OCI-LY3 (cell line): Measurements from ENCODE around the gene DSTYK.
"Not testable (repeated sequence)": the region's sequence is repeated elsewhere in the genome, so short reads cannot be mapped to it uniquely, and the experiment has no call there.

Source experiments
- H2AFZ ChIP-seq: fragments of 200-600, 300-600 bp; shearing (Covaris generic); 2 replicates; pipeline ENCODE4 v1.6.0; 2014; ENCODE audit warnings: antibody characterized with exemption, low read depth, low read length
- H3K27ac ChIP-seq: fragments of 200-600, 300-600 bp; sonication (generic); 2 replicates; pipeline ENCODE4 v1.5.1; 2014; ENCODE audit warnings: mild to moderate bottlenecking, low read length, moderate library complexity, mixed read lengths
- H3K27me3 ChIP-seq: fragments of 200-600, 300-600 bp; sonication (generic); 2 replicates; pipeline ENCODE4 v1.6.1; 2014; ENCODE audit warnings: low read depth, low read length, mixed read lengths
- H3K36me3 ChIP-seq: fragments of 200-600, 300-600 bp; sonication (generic); replicated peaks from 2 replicates; pipeline ENCODE3; 2014; ENCODE audit warnings: low read depth, low read length, mixed read lengths
- H3K4me1 ChIP-seq: fragments of 300-600, 200-600 bp; sonication (generic); 2 replicates; pipeline ENCODE4 v1.6.1; 2014; ENCODE audit warnings: low read length, mixed read lengths
- H3K4me2 ChIP-seq: fragments of 200-600, 300-600 bp; sonication (generic); 2 replicates; pipeline ENCODE4 v1.6.1; 2014; ENCODE audit warnings: low read length, mixed read lengths
- H3K4me3 ChIP-seq: fragments of 300-600, 200-600 bp; sonication (generic); 2 replicates; pipeline ENCODE4 v1.5.1; 2014; ENCODE audit warnings: antibody characterized with exemption, mild to moderate bottlenecking, low read length, moderate library complexity
- H3K79me2 ChIP-seq: fragments of 300-600, 200-600 bp; shearing (Covaris generic); 2 replicates; pipeline ENCODE4 v1.6.1; 2014; ENCODE audit warnings: mild to moderate bottlenecking, low read length, mixed read lengths
- H3K9ac ChIP-seq: fragments of 300-600, 200-600 bp; shearing (Covaris generic); 2 replicates; pipeline ENCODE4 v1.6.0; 2014; ENCODE audit warnings: mild to moderate bottlenecking, low read length, moderate library complexity
- H3K9me3 ChIP-seq: fragments of 200-600, 300-600 bp; shearing (Covaris generic); 2 replicates; pipeline ENCODE4 v1.6.1; 2014; ENCODE audit warnings: low read length, mixed read lengths; ENCODE audit not compliant: insufficient read depth
- H4K20me1 ChIP-seq: fragments of 200-600, 300-600 bp; sonication (generic); 2 replicates; pipeline ENCODE4 v1.6.1; 2016; ENCODE audit warnings: low read length, mixed read lengths; ENCODE audit not compliant: insufficient read depth
- EZH2phosphoT487 ChIP-seq: fragments of 200-600 bp; shearing (Covaris generic); IDR thresholded peaks from 2 replicates; pipeline ENCODE4 v1.6.1; 2018; ENCODE audit warnings: antibody characterized with exemption, mixed run types, low read depth
- TF ChIP-seq, protein P1 (sequence below): fragments of 200-600, 300-600 bp; sonication (generic); IDR thresholded peaks from 2 replicates; pipeline ENCODE4 v1.5.1; 2014; ENCODE audit warnings: antibody characterized with exemption, low read length, low read depth

The DSTYK gene

DNA sequence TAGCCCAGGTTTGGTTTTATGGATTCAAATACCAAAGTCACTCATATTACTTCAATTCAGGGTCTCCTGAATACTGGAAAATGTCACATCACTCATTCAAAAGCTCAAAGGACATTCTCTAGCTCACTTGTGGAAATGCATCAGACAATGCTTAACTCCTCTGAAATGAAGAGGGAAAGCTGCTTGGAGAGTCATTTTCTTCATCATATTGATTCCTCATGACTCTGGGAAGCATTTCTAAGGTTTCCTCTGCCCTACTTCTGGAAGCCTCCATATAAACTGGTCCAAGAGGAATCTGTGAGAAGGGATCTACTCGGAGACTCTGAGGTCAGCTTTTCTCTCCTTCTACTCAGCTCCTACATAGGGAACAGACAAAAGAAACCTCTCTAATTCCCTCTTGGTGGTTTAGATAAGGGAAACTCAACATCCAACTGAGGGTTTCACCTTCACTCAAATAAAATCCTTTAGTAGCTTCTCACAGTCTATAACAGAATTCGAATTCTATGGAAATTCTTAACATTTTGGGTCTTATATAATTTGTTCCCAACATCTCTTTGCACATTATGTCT, 53.4 kb downstream of the DSTYK start:
- Histone ChIP-seq H3K79me2 (no peaks in the 10 kb centered on the region), H3K4me2 (no peak overlapping the region), H3K36me3 (peaks cover 79% of the 10 kb centered on the region), H2AFZ (no peak overlapping the region), H3K27me3 (no peaks in the 10 kb centered on the region), H3K27ac (no peak overlapping the region), H3K4me1 (no peaks in the 10 kb centered on the region), H3K4me3 (no peak overlapping the region), H4K20me1 (no peaks in the 10 kb centered on the region), H3K9me3 (peaks cover 17% of the 10 kb centered on the region), H3K9ac (no peak overlapping the region)
- no peak for TF ChIP-seq EZH2phosphoT487
- TF ChIP-seq, protein P1, sequence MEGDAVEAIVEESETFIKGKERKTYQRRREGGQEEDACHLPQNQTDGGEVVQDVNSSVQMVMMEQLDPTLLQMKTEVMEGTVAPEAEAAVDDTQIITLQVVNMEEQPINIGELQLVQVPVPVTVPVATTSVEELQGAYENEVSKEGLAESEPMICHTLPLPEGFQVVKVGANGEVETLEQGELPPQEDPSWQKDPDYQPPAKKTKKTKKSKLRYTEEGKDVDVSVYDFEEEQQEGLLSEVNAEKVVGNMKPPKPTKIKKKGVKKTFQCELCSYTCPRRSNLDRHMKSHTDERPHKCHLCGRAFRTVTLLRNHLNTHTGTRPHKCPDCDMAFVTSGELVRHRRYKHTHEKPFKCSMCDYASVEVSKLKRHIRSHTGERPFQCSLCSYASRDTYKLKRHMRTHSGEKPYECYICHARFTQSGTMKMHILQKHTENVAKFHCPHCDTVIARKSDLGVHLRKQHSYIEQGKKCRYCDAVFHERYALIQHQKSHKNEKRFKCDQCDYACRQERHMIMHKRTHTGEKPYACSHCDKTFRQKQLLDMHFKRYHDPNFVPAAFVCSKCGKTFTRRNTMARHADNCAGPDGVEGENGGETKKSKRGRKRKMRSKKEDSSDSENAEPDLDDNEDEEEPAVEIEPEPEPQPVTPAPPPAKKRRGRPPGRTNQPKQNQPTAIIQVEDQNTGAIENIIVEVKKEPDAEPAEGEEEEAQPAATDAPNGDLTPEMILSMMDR: no peak

DNA sequence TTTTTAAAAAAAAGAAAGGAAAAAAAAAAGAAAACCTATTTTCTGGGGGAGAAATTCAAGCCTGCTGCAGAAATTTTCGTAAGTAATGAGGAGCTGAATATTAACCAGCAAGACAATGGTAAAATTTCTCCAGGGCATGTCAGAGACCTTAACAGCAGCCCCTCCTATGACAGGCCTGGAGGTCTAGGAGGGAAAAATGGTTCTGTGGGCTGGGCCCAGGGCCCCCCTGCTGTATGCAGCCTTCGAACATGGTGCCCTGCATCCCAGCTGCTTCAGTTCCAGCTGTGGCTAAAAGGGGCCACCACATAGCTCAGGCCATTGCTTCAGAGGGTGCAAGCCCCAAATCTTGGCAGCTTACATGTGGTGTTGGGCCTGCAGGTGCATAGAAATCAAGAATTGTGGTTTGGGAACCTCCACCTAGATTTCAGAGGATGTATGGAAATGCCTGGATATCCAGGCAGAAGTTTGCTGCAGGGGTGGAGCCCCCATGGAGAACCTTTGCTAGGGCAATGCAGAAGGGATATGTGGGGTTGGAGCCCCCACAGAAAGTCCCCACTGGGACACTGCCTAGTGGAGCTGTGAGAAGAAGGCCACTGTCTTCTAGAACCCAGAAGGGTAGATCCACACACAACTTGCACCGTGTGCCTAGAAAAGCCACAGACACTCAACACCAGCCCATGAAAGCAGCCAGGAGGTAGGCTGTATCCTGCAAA, 55.7 kb downstream of the DSTYK start:
- not testable (repeated sequence) for H3K27ac ChIP-seq, H3K9ac ChIP-seq, H4K20me1 ChIP-seq, H3K27me3 ChIP-seq, H3K4me3 ChIP-seq, H3K79me2 ChIP-seq, H2AFZ ChIP-seq, H3K4me1 ChIP-seq, H3K4me2 ChIP-seq
- peaks cover 60% of the 10 kb centered on the region for H3K36me3 ChIP-seq
- peaks cover 17% of the 10 kb centered on the region for H3K9me3 ChIP-seq

DNA sequence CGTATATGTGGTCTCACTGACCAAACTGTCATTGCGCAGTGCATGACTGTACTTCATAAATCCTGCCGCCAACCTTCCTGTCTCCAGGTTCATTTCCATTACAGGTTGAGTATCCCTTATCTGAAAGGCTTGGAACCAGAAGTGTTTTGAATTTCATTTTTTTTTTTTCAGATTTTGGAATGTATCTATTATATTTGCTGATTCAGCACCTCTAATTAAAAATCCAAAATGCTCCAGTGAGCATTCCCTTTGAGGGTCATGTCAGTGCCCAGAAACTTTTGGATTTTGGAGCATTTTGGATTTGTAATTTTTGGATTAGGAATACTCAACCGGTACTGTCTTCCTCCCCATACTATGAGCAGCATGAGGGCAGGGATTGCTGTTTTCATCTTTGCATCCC, 59.0 kb downstream of the DSTYK start:
- H3K4me2 ChIP-seq: no peak overlapping the region
- no peaks in the 10 kb centered on the region for H3K27me3 ChIP-seq
- no peaks in the 10 kb centered on the region for H3K4me1 ChIP-seq
- no peak overlapping the region for H3K4me3 ChIP-seq
- TF ChIP-seq, protein P1: no peak
- TF ChIP-seq EZH2phosphoT487: no peak
- H3K9me3 ChIP-seq: peaks cover 17% of the 10 kb centered on the region
- H4K20me1 ChIP-seq: no peaks in the 10 kb centered on the region
- no peak overlapping the region for H3K9ac ChIP-seq
- peaks cover 41% of the 10 kb centered on the region for H3K36me3 ChIP-seq
- H2AFZ ChIP-seq: no peak overlapping the region
- no peak overlapping the region for H3K27ac ChIP-seq
- no peaks in the 10 kb centered on the region for H3K79me2 ChIP-seq

DNA sequence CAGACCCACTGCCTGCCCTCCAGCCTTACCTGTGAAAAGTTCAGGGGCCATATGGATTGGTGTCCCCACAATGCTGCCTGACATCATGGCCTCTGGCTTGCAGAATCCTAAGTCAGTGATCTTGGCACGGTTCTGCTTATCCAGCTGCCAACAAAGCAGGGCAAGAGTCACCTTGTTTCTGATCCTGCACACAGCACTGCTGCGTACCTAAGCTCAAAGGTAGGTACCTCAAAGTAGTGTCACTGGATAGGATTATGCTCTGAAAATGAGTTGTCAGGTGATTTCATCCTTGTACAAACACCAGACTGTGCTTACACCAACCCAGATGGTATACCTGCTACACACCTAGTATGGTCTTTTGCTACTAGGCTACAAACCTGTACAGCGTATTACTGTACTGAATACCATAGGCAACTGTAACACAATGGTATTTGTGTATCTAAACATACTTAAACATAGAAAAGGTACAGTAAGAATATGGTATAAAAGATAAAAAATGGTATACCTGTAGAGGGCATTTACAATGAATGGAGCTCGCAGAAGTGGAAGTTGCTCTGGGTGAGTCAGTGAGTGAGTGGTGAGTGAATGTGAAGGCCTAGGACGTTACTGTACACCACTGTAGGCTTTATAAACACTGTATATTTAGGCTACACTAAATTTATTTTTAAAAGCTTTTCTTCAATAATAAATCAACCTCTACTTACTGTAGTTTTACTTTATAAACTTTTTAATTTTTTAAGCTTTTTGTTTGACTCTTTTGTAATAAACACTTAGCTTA, 60.7 kb downstream of the DSTYK start:
- no peak overlapping the region for H3K4me2 ChIP-seq
- H3K9me3 ChIP-seq: peaks cover 3% of the 10 kb centered on the region
- peaks cover 34% of the 10 kb centered on the region for H3K36me3 ChIP-seq
- H3K79me2 ChIP-seq: no peaks in the 10 kb centered on the region
- no peak overlapping the region for H3K4me3 ChIP-seq
- no peaks in the 10 kb centered on the region for H4K20me1 ChIP-seq
- H3K9ac ChIP-seq: no peak overlapping the region
- no peaks in the 10 kb centered on the region for H3K4me1 ChIP-seq
- H3K27ac ChIP-seq: no peak overlapping the region
- H3K27me3 ChIP-seq: no peaks in the 10 kb centered on the region
- no peak for TF ChIP-seq EZH2phosphoT487
- TF ChIP-seq, protein P1: no peak
- no peak overlapping the region for H2AFZ ChIP-seq
